HFF-Myc (cell line): ENCODE results near the gene ANK3.

Source experiments
- DNase-seq: peaks from one replicate; pipeline ENCODE4 v3.0.0-alpha.2; 2011; ENCODE audit warnings: low read depth; ENCODE audit errors: extremely low read depth
- H3K4me3 ChIP-seq: replicated peaks from 2 replicates; pipeline ENCODE4 v1.5.1; 2011; ENCODE audit warnings: low read depth, mild to moderate bottlenecking, control low read depth, low read length
- TF ChIP-seq, protein P1 (sequence below): IDR thresholded peaks from 2 replicates; pipeline ENCODE4 v1.5.1; 2012; ENCODE audit warnings: mild to moderate bottlenecking, low read depth, low read length, control low read depth; ENCODE audit errors: missing control alignments

ANK3 gene

DNA sequence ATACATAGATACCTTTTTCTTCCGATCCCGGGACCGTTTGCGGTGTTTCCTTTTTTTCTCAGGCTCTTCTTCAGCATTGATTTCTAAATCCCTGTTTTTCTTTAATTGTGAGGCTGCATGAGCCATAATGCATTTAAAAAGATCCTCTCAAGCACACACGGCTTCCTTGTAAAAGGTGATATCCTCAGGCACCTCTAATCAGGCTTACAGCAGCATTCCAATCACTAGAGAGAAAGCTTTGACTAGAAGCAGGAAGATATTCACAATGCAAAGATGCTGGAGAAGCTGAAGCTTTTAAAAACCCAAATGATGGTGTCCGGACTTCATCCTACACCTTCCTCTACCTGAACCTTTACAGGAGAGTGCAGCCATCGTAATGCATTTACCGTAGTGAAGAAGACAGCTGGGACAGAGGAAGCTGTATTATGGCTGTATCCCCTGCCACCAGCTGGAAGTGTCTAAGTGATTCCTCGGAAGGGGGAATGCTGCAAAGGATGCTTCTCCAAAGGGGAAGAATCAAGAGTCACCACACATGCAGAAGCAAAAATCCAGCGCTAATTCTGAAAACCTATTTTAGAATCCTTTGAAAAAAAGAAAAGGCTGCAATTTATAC lies at the start of gene ANK3:
Gene ANK3, minus strand, starts transcription at position 463 of the 613 bp plus-strand sequence. Its CDS starts 337 bp downstream, at position 126.
- H3K4me3 ChIP-seq = no peak within 1 kb of the TSS
- TF ChIP-seq, protein P1, sequence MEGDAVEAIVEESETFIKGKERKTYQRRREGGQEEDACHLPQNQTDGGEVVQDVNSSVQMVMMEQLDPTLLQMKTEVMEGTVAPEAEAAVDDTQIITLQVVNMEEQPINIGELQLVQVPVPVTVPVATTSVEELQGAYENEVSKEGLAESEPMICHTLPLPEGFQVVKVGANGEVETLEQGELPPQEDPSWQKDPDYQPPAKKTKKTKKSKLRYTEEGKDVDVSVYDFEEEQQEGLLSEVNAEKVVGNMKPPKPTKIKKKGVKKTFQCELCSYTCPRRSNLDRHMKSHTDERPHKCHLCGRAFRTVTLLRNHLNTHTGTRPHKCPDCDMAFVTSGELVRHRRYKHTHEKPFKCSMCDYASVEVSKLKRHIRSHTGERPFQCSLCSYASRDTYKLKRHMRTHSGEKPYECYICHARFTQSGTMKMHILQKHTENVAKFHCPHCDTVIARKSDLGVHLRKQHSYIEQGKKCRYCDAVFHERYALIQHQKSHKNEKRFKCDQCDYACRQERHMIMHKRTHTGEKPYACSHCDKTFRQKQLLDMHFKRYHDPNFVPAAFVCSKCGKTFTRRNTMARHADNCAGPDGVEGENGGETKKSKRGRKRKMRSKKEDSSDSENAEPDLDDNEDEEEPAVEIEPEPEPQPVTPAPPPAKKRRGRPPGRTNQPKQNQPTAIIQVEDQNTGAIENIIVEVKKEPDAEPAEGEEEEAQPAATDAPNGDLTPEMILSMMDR = no peak
- DNase-seq = no peak

DNA sequence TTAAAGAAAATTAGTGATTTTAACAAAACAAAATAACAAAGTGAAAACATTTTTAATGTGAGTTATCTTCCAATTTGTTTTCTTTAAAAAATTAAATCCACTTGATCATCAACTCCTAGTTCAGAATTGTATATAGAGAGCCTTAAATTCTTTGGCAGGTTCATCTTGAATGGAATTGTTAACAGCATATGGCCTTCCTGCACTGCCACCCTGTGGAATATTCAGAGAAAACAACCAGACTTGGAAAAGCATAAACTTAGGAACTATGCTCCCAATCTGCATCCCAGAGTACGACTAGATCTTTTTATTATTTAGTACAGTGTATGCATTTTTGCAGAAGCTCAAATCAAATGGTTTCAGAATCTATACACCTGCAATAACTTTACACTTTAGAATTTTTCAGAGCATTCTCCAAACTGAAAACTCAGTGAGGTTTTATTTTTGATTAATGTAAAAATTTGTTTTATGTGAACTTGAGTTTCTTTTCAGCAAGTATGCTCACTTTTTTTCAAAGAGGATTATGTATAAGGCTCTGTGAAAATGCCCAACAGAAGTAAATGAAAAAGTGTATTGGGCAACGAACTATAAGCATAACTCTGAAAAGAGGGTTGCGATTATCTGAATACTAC lies 44.9 kb upstream of the ANK3 start:
- no peak overlapping the region for H3K4me3 ChIP-seq
- TF ChIP-seq, protein P1 = peak; percentile 54
- peak; percentile 56 for DNase-seq

- TF ChIP-seq, protein P1 = no peak
- peak; percentile 54 for DNase-seq
- H3K4me3 ChIP-seq = no peak overlapping the region
Measured at GRCh38 chr10:60433684-60434083, 44.0 kb upstream of the ANK3 start.

DNA sequence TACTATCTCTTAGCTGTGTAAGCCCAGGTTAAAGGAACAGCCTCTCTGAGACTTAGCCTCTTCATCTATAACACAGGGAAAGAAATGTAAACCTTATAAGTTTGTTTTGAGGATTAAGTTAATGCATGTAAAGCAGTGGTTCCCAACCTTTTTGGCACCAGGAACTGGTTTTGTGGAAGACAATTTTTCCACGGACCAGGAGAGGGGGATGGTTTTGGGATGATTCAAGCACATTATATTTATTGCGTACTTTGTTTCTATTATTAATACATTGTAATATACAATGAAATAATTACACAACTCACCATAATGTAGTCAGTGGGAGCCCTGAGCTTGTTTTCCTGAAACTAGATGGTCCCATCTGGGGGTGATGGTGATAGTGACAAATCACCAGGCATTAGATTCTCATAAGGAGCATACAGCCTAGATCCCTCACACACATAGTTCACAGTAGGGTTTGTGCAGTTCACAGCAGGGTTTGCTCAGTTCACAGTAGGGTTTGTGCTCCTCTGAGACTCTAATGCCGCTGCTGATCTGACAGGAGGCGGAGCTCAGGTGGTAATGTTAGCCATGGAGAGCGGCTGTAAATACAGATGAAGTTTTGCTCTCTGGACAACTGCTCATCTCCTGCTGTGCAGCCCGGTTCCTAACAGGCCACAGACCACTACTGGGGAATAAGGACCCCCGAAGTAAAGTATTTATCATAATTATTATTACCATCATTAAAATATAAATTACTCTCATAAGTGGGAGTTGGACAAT lies 41.3 kb upstream of the ANK3 start:
- H3K4me3 ChIP-seq = no peak overlapping the region
- TF ChIP-seq, protein P1 = no peak
- no peak for DNase-seq

- H3K4me3 ChIP-seq = no peak overlapping the region
- no peak for DNase-seq
- TF ChIP-seq, protein P1 = no peak
Measured at GRCh38 chr10:60430017-60430416, 40.3 kb upstream of the ANK3 start.

DNA sequence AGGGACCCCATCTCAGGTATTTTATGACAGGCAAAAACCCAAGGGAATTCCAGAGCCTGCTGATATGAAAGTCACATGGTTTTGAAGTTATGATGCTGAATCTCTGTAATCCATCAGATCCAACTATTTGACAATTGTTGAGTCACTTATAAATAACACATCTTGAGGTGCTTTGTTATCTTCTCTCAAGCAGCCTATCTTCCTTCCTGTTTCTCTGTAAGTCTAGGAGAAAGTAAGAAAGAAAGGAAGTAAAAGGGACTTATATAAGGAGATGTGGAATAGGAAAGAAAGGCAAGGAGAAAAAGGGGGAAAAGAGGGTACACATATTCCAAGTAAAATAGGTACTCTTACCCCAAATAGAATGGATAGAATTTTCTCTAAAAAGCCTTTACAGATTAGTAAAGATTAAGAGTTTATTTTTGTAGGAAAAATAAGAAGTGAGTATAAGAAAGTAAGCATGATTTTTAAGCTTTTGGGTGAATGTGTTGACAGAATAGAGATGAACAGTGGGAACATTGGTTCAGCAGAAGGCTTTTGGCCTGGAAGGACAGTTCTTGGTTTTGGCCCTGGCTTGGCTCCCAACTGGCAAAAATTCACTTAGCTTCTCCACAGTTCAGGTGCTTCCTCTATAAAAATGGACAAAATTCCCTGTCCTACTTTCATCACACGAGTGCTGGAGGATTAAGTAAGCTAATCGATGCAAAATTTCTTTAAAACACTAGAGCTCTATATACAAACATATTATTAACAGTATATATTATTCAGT lies 39.6 kb upstream of the ANK3 start:
- TF ChIP-seq, protein P1 = no peak
- H3K4me3 ChIP-seq = no peak overlapping the region
- no peak for DNase-seq
